ENCODE measurements around the gene NLRP12.
"Not testable (repeated sequence)": the region's sequence is repeated elsewhere in the genome, so short reads cannot be mapped to it uniquely, and the experiment has no call there.

NLRP12 gene

DNA sequence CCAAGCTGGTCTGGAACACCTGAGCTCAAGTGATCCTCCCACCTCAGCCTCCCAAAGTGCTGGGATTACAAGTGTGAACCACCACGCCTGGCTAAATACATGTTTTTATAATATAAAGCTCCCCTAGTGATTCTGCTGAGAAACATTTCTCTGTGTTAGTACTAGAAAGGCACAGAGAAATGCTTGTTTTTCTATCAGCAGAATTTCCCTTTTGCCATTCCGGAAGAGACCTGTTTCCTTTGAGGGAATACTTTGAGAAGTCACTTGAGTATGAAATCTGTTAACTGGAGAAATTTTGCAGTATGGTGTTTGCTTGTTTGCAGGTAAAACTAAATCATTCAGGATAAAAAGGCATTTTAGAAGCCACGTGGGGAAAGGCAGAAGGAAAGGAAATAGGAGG is 4.4 kb upstream of the NLRP12 start:
- DNase-seq: no peak

DNA sequence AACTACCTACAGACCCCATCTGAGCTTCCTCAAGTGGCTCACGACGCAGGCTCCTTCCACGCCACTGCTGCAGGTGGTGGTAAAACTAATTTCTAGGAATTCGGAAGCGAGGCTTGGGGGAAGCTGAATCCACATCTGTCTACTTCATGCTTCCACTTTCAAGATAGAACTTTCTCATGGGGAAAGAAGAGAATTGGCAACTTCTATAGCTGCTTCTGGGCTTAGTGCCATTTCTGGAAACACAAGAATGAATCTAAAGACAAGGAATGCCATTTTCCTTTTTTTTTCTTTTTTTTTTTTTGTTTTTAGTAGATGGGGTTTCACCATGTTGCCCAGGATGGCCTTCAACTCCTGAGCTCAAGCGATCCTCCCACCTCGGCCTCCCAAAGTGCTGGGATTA is 2.8 kb upstream of the NLRP12 start:
- no peak for DNase-seq

DNA sequence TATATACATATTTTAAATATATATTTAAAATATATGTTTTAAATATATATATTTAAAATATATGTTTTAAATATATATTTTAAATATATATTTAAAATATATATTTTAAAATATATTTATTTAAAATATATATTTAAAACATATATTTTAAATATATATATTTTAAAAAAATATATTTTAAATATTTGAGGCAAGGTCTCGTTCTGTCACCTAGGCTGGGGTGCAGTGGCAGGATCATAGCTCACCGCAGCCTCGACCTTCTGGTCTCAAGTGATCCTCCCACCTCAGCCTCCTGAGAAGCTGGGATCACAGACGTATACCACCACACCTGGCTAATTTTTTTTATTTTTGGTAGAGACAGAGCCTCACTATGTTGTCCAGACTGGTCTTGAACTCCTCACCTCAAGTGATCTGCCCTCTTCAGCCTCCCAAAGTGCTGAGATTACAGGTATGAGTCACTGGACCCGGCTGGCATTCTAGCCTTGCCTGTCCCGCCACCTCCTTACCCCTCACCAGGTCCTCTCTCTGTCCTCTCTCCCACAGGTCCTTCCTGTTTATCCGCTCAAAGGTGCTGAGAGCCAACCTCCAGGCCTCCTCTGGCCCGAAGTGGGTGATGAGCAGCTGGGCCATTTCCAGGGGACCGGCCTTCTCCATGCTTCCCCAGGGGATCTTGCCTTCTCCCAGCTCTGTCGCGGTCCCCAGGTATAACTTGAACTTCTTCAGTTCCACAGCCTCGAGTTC is 564 bp downstream of the NLRP12 start:
- no peak for DNase-seq

DNA sequence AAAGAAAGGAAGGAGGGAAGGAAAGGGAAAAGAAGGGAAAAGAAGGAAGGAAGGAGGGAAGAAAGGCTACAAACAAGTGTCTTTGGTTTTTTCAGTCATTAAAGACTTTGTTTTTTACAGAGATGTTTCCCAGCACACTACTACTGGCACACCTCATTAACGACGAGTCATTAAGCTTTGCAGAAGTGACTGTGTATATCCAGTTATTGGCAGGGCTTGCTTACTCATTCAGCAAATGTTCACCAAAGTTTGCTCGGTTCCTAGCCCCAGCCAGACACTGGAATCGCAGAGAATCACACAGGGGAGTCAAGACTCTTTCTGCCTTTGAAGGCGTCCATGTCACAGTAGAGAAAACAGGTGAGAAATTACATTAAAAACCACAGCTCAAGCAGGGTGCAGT is 4.3 kb downstream of the NLRP12 start:
- DNase-seq: no peak

DNA sequence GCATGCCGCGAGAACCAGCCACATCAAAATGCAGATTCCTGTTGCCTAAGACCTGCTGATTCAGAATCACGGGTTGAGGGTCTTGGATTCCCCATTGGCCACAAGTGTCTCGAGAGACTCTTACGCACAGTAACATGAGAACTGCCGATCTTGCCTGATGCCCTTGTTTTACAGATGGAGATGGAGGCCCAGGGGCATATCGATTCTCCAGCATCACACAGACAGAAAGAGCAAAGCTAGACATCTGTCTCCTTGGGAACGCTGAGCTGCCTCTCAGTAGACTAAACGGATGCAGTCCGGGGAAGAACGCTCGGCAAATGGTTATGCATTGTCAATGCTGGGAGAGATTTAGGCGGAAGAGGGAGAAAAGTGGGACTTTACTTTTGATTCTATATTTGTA is 5.4 kb downstream of the NLRP12 start:
- no peak for DNase-seq

DNA sequence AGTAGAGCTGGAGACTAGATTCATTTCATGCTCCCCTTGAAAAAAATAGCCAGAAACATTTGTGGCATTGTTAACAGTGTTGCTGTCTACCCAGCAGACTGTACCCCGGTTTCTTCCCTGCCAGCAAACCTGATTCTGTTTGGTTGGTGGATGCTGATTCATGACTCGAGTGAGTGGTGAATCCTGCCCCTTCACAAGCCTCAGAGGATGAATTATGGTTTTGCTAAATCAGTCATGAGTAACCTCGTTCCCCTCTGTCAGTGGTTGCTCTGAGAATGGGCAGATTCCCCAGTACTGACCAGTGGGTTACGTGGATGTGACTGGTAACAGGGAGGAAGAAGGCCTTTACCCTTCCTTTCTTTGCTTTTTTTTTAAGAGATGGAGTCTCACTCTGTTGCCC is 10.1 kb downstream of the NLRP12 start:
- DNase-seq: no peak

DNA sequence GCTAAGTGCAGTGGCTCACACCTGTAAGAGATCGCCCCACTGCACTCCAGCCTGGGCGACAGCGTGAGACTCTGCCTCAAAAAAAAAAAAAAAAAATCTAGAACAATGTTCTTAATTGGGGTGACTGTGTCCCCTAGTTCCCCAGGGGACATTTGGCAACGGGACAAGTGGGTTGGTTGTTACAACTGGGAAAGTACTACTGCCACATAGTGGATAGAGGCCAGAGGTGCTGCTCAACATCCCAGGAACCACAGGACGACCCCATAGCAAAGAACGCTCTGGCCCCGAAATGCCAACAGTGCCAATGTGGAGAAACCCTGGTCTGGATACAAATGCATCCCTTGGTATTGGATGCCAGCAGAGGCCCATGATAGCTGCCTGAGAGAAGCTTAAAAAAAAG is 11.8 kb downstream of the NLRP12 start:
- no peak for DNase-seq

DNA sequence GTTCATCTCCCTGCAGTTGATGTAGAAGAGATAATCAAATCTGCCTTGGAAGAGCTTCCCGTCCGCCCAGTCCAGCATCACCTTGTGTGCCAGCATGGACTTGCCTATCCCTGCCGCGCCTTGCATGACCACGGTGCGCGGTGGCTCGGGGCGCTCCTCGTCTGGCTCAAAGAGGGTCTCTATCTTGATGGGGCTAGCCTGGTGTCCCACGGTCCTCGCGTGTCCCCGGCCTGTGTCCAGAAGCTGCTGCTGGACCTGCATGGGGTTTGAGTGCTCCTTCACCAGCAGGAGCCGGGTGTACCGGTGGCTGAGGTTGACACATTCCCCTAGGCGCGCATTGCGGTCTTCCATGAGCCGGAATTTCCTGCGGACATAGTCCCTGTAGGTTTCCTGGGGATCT is 13.2 kb downstream of the NLRP12 start:
- no peak for DNase-seq

DNA sequence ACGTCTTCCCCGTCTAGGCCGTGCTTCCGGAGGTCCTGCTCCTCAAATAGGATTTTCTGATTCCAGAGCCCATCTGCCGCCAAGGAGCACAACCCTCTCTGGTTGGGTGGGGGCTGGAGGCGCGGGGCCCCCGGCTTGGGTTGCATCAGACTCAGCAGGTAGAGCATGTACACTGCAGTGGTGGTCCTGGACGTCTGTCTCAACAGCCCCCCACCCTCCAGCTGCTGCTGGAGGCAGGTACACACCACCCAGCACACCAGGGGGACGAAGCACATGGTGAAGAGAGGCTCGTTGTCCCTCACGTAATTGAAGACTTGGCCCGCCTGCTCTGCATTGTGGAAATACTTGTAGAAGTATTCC is 13.9 kb downstream of the NLRP12 start:
- no peak for DNase-seq

DNA sequence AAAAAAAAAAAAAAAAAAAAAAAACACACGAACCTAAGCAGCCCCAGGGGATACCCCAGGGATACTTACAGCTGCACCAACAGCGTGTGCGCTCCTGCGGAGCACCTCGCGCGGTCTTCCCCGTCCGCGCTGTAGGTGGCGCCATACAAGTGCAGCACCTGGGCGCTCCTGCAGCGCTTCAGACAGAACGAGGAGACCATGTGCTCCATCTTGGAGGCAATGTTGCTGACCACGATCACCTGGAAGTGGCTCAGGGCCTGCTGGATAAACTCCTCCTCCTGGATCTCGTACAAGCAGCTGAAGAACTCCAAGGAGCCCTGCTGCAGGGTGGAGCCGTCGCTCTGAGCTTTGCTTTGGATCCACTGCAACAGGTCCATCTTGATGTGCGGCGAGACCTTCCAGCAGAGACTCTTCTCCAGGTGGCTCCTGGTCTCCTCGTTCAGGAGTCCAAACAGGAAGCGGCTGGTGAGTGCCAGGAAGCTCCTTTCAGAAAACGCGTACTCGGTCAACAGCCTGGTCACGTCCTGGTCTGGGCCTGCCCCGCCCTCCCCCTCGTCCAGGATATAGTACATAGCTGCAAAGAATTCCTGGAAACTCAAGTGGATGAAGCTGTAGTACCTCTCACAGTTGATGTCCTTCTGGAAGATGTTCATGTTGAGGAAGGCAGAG is 14.5 kb downstream of the NLRP12 start:
- DNase-seq: peak; percentile 9

DNA sequence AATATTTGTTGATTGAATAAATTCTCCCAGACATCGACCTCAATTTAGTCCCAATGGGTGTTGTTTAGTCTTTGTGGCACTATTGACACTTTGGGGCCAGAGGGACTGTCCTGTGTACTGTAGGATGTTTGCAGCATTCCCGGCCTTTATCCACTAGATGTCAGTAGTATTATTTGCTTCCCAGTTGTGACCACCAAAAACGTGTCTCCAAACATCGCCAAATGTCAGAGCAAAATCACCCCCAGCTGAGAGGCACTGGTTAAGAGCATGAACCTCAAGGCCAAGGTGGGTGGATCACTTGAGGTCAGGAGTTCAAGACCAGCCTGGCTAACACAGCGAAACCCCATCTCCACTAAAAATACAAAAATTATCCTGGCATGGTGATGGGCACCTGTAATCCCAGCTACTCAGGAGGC is 15.4 kb downstream of the NLRP12 start:
- no peak for DNase-seq

DNA sequence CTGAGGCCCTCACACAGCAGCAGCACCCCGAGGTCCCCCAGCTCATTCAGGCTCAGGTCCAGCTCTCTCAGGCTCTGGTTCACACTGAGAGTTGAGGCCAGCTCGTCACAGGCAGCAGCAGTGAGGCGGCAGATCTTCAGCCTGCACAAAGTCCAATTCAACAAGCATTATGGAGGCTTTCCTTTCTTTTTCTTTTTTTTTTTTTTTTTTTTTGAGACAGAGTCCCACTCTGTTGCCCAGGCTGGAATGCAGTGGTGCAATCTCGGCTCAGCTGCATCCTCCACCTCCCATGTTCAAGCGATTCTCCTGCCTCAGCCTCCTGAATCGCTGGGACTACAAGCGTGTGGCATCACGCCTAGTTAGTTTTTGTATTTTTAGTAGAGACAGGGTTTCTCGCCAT is 22.9 kb downstream of the NLRP12 start:
- no peak for DNase-seq

DNA sequence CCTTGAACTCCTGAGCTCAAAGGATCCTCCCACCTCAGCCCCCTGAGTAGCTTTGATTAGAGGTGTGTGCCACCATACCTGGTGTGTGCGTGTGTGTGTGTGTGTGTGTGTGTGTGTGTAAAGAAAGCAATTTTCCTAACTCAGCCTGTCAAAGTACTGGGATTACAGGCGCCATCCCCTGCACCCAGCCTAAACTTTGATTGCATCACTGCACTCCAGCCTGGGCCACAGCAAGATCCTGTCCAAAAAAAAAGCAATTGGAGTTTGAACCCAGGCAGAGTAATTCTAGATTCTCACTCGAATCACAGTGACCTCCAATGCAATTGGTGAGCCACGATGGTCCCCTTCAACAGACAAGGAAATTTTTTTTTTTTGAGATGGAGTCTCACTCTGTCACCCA is 29.1 kb downstream of the NLRP12 start:
- DNase-seq: no peak

DNA sequence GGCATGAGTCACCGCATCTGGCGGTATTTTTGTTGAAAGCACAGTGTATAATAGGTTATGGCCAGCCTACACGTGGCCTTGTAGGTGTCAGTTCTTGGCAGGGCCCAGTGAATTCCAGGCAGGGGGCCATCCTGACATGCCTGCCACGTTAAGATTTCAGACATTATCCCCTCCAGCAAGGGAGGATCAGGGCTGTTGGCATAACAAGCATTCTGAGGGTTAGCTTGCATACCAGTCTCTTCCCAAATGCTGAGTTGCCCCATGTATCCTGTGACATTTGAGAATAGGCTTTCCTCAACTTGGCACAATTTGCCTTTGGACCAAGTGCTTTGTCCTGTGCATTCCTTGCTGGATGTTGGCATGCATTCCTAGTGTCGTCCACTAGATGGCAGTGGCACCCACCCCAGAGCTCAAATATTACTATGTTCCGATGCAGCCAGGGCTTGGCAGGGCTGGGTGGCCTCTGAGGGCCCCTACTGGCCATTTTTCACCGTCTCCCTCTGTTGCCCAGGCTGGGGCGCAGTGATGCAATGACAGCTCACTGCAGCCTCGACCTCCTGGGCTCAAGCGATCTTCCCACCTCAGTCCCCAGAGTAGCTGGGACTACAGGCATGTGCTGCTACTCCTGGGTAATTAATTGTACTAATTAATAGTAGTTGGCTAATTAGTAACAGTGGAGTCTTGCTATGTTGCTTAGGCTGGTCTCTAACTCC is 31.2 kb downstream of the NLRP12 start:
- DNase-seq: peak; percentile 83

DNA sequence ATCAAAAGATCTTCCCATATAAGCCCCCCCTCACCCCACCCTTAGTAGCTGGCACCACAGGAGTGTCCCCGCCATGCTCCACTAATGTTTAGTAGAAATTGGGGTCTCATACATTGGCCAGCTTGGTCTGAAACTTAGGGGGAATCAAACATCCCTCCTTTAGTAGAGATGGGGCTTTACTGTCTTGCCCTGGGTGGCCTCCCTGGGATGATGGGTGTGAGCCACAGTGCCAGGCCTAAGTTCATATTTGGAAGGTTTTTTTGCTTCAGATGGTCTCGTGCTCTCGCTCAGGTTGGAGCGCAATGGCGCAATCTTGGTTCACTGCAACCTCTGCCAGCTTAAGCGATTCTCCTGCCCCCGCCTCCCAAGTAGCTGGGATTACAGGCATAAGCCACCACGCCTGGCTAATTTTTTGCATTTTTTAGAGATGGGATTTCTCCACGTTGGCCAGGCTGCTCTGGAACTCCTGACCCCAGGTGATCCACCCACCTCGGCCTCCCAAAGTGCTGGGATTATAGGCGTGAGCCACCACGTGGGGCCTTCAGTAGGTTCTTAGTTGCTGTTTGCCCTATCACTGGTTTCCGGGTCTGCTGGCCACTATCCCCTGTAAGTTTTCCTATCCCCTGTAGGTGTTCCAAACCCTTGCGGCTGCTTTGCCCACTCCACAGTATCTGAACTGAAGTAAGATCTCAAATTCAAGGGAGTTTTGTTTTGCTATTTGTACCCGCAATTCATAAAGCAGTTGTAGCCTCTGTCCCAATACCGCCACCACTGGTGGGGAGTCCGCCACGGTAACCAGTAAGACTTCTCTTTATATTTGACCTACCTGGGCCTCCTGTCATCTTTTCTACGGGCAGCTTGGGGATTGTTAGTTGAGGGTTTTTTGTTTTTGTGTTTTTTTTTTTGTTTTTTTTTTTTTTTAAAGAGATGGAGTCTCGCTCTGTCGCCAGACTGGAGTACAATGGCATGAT is 34.1 kb downstream of the NLRP12 start:
- no peak for DNase-seq

DNA sequence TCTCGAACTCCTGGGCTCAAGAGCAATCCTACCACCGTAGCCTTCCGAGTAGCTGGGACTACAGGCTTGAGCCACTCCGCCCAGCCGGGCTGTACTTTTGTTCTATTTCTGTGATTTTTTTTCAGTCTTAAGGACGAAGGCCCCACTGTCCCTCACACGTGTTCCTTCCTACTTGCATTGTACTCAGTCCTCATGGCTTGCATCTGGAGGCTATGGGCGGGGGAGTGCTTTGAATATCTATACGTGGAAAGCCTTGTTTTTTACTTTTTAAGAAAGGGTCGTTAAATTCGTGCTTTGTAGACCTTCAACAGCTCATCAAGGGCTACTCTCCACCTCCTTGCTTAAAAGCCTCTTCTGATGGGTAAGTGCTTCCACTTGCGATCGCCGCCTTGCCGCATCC is 36.8 kb downstream of the NLRP12 start:
- no peak for DNase-seq

DNA sequence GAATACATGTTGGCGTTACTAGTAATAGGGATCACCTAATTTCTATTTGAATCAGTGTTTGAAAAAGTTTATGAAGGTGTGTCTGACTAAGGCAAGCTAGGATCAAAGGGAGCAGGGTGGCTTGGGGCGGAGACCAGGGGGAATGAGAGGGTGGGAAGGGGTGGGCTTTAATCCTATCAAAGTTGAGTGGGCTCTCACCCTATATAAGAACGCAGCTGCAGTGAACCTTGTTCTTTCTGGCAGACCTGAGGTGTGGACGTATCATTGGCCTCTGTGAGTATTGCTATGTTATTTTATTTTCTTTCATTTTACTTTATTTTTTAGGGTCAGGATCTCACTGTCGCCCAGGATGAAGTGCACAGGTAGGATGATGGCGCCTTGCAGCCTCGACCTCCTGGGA is 37.4 kb downstream of the NLRP12 start:
- no peak for DNase-seq

DNA sequence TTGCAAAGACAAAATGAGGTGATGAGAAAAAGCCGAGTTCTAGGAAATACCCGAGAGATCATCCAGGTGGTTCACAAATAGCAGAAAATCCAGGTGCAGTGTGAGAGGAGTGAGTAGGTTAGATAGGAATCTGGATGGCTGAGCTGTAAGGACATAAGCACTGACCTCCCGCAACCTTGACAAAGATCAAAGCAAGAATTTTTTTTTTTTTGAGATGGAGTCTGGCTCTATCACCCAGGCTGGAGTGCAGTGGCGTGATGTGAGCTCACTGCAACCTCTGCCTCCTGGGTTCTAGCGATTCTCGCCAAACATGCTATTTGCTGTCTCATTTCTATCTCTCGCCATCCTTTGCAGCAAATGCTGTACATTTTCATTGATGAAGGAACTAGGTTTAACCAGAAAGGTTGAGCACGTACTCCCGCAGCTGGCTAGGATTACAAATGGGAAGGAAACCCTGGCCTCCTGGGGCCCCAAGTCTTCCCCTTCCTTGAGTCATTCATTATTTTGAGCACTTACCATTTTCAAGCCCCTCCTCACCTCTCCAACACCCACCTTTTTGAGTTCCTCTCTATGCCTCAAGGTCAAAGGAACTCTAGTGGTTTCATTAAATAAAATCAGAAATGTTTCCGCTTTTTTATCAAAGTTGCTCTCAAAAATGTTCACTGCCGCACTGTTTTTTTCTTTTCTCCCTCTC is 38.8 kb downstream of the NLRP12 start:
- no peak for DNase-seq

DNA sequence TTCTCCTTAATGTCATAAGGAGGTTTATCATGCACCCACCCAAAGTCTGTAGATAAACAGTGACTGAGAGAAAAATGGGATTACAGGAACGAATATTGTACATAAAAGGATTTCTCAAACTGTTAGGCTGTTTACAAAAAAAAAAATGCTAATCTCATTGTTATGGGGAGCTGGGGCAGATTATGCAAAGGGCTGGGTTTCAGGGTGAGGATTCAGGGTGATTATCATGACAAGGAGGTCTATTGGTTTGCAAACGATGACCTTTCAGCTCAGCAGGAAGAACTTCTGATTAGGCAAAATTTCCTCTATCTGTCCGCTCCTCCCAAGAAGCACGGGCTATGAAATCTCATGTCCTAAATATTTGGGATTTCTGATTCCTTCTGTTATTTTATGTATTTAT is 41.4 kb downstream of the NLRP12 start:
- no peak for DNase-seq

DNA sequence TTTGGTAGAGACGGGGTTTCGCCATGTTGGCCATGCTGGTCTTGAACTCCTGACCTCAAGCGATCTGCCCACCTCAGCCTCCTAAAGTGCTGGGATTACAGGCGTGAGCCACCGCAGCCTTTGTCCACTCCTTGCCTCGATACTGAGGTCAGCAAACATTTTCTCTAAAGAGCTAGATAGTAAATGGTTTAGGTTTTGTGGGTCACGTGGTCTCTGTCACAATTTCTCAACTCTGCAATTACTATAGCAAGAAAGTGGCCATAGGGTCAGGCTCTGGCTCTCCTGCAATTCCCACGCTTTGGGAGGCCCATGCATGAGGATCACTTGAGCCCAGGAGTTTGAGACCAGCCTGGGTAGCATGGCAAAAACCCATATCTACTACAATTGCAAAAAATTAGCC is 42.8 kb downstream of the NLRP12 start:
- not testable (repeated sequence) for DNase-seq

DNA sequence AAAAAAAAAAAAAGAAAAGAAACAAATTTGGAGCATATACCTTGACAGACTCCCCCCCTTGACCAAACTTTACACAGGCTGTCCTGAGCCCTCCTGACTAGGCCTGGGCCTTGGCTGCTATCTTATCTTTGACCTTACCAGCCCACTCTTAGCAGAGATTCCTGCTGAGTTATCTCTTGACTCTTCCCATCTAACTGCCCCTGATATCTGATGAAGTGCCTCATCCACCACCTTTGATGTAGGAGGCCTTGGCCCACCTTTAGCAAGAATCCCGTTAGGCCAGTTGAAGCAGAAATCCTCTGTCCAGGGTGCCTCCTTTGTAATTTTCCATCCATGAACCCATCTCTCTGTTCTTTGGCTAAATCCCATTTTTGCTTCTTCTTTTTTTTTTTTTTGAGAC is 43.6 kb downstream of the NLRP12 start:
- no peak for DNase-seq

DNA sequence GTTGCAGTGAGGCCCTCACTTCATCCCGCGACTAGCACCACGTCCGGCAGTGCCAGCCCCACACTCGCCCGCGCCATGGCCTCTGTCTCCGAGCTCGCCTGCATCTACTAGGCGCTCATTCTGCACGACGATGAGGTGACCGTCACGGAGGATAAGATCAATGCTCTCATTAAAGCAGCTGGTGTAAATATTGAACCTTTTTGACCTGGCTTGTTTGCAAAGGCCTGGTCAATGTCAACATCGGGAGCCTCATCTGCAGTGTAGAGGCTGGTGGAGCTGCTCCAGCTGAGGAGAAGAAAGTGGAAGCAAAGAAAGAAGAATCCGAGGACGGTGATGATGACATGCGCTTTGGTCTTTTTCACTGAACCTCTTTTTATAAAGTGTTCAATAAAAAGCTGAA is 48.6 kb downstream of the NLRP12 start:
- DNase-seq: no peak

DNA sequence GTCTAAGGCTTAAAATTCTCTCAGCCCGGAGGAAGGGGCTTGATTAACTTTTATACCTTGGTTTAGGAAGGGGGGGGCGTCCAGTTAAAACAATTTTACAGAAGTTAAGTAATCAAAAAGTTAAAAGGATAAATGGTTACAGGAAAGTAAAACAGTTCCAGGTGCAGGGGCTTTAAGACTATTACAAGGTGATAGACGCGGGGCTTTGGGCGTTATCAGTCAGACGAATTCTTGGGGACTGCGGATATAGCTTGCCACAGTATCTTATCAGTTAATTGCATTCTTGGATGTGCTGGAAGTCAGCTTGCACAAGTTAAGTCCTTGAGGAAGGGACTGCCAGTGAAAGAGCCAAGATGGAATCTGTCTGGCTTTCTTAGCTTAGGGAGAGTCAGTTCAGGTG is 49.6 kb downstream of the NLRP12 start:
- not testable (repeated sequence) for DNase-seq

All from stimulated activated CD4-positive, alpha-beta T cell treated with anti-CD3 and anti-CD28 coated beads, Interleukin-15, amount 100 ng/mL, for 24 hours (primary cell).